Measurements from ENCODE around the gene TAC4. TPM values are rescaled to one million over a fixed set of nuclear protein-coding genes. Genes with fewer than 3 reads are reported as not detected.

Gene TAC4
- total and polyA plus RNA-seq, 2 of the 13 experiments (the other 11 are each of a cell fraction or from before 2014, with no cell fraction given) = not detected

- TF ChIP-seq ZNF646 (CRISPR knock-in tag; IDR thresholded peaks at IDR 0.05) = no peak; the same call in 1 of the 2 replicates
- TF ChIP-seq TFDP2 (CRISPR knock-in tag; IDR thresholded peaks at IDR 0.05) = no peak
- no peak for TF ChIP-seq ARNT2 (CRISPR knock-in tag; IDR thresholded peaks at IDR 0.05; ENCODE audit: low read depth)
- TF ChIP-seq ZNF570 (CRISPR knock-in tag; IDR thresholded peaks at IDR 0.05; ENCODE audit: borderline replicate concordance) = no peak
- peak; percentile 32; the same call in 1 of the 2 replicates for TF ChIP-seq ISL2 (CRISPR knock-in tag; IDR thresholded peaks at IDR 0.05)
- TF ChIP-seq SUZ12 (IDR thresholded peaks at IDR 0.05; ENCODE audit: low read depth, low read length) = no peak
- TF ChIP-seq HBP1 (CRISPR knock-in tag; IDR thresholded peaks at IDR 0.05; ENCODE audit: low read depth) = no peak
- TF ChIP-seq IKZF1 (IDR thresholded peaks at IDR 0.05) = no peak
- no peak for TF ChIP-seq MYC (CRISPR knock-in tag; IDR thresholded peaks at IDR 0.05; ENCODE audit: borderline replicate concordance)
- TF ChIP-seq FOXK1 (CRISPR knock-in tag; IDR thresholded peaks at IDR 0.05; ENCODE audit: borderline replicate concordance, low read depth) = no peak
- peak; percentile 100 for TF ChIP-seq HIC2 (CRISPR knock-in tag; IDR thresholded peaks at IDR 0.05; ENCODE audit: low read depth)
- TF ChIP-seq PLRG1 (conservative IDR thresholded peaks at IDR 0.05) = no peak
- TF ChIP-seq RFX5 (IDR thresholded peaks at IDR 0.05; ENCODE audit: low read depth, low read length) = no peak
- no peak for TF ChIP-seq EED (CRISPR knock-in tag; IDR thresholded peaks at IDR 0.05)
- no peak for TF ChIP-seq LBX2 (CRISPR knock-in tag; IDR thresholded peaks at IDR 0.05; ENCODE audit: borderline replicate concordance)
Measured at GRCh38 chr17:49862781-49863331, 15.0 kb upstream of the TAC4 start (continued).

Measured in HepG2 (cell line).